ENCODE data around the gene CEP152.

CEP152 gene

GRCh38 chr15:48702569-48703236 is 108.2 kb downstream of the CEP152 start:
- Histone ChIP-seq H3K9me3 (ENCODE audit: insufficient read depth, low read length) (0 out of 2 replicates have a peak, but pooled peaks cover 3% of the 10 kb centered on the region), H3K27me3 (ENCODE audit: low read length) (no peaks in the 10 kb centered on the region), H3K36me3 (ENCODE audit: low read length) (no peaks in the 10 kb centered on the region), H3K9ac (ENCODE audit: low read length) (no peak overlapping the region), H3K4me2 (ENCODE audit: low read depth, low read length, poor library complexity, severe bottlenecking) (no peak overlapping the region), H2AFZ (ENCODE audit: low read depth, low read length, severe bottlenecking) (no peak overlapping the region), H4K20me1 (ENCODE audit: low read depth, low read length) (no peaks in the 10 kb centered on the region), H3F3A (ENCODE audit: insufficient read depth) (no peaks in the 10 kb centered on the region), H3K27ac (ENCODE audit: low read depth, low read length) (no peak overlapping the region), H3K4me3 (ENCODE audit: insufficient read depth, low read length, poor library complexity, severe bottlenecking) (no peak overlapping the region), H3K9me2 (replicated peaks; ENCODE audit: insufficient read depth, low read length) (no peaks in the 10 kb centered on the region), H3K79me2 (ENCODE audit: insufficient read depth, low read length) (no peaks in the 10 kb centered on the region)
- no peak for TF ChIP-seq CTCF (IDR thresholded peaks at IDR 0.05; ENCODE audit: insufficient read depth, low read length, poor library complexity, severe bottlenecking)
- TF ChIP-seq EZH2phosphoT487 (conservative IDR thresholded peaks at IDR 0.05; ENCODE audit: low read length), result no peak

- no peak overlapping the region for H3K4me2 ChIP-seq (ENCODE audit: low read depth, low read length, poor library complexity, severe bottlenecking)
- H2AFZ ChIP-seq (ENCODE audit: low read depth, low read length, severe bottlenecking), result no peak overlapping the region
Measured at GRCh38 chr15:48696627-48697312, 114.1 kb downstream of the CEP152 start.

GRCh38 chr15:48695827-48696573 is 114.9 kb downstream of the CEP152 start:
- Histone ChIP-seq H3K9me3 (ENCODE audit: insufficient read depth, low read length) (no peaks in the 10 kb centered on the region), H3K79me2 (ENCODE audit: insufficient read depth, low read length) (no peaks in the 10 kb centered on the region), H2AFZ (ENCODE audit: low read depth, low read length, severe bottlenecking) (no peak overlapping the region), H3K9ac (ENCODE audit: low read length) (no peak overlapping the region), H3K4me2 (ENCODE audit: low read depth, low read length, poor library complexity, severe bottlenecking) (no peak overlapping the region), H3K27ac (ENCODE audit: low read depth, low read length) (no peak overlapping the region), H3K27me3 (ENCODE audit: low read length) (no peaks in the 10 kb centered on the region), H3K9me2 (replicated peaks; ENCODE audit: insufficient read depth, low read length) (no peaks in the 10 kb centered on the region), H3K4me3 (ENCODE audit: insufficient read depth, low read length, poor library complexity, severe bottlenecking) (no peak overlapping the region), H4K20me1 (ENCODE audit: low read depth, low read length) (no peaks in the 10 kb centered on the region), H3F3A (ENCODE audit: insufficient read depth) (no peaks in the 10 kb centered on the region), H3K36me3 (ENCODE audit: low read length) (no peaks in the 10 kb centered on the region)
- TF ChIP-seq CTCF (IDR thresholded peaks at IDR 0.05; ENCODE audit: insufficient read depth, low read length, poor library complexity, severe bottlenecking) (no peak), EZH2phosphoT487 (conservative IDR thresholded peaks at IDR 0.05; ENCODE audit: low read length) (no peak)

More at GRCh38 chr15:48696627-48697312, 114.1 kb downstream of the CEP152 start:
- Histone ChIP-seq H3K27me3 (ENCODE audit: low read length) (no peaks in the 10 kb centered on the region), H3K27ac (ENCODE audit: low read depth, low read length) (no peak overlapping the region), H3K9me2 (replicated peaks; ENCODE audit: insufficient read depth, low read length) (no peaks in the 10 kb centered on the region), H3K9me3 (ENCODE audit: insufficient read depth, low read length) (no peaks in the 10 kb centered on the region), H4K20me1 (ENCODE audit: low read depth, low read length) (no peaks in the 10 kb centered on the region), H3K9ac (ENCODE audit: low read length) (no peak overlapping the region), H3F3A (ENCODE audit: insufficient read depth) (no peaks in the 10 kb centered on the region), H3K79me2 (ENCODE audit: insufficient read depth, low read length) (no peaks in the 10 kb centered on the region), H3K36me3 (ENCODE audit: low read length) (no peaks in the 10 kb centered on the region), H3K4me3 (ENCODE audit: insufficient read depth, low read length, poor library complexity, severe bottlenecking) (no peak overlapping the region)
- TF ChIP-seq CTCF (IDR thresholded peaks at IDR 0.05; ENCODE audit: insufficient read depth, low read length, poor library complexity, severe bottlenecking), result no peak
- no peak for TF ChIP-seq EZH2phosphoT487 (conservative IDR thresholded peaks at IDR 0.05; ENCODE audit: low read length)

All from SU-DHL-6 (cell line).